ENCODE results near the gene BDKRB2. TPM values are rescaled to one million over a fixed set of nuclear protein-coding genes. Genes with fewer than 3 reads are reported as not detected.

BDKRB2 gene
- total RNA-seq, 4 donors from 2014 or later = 2.1 to 6.2 (median 2.8) TPM

DNA sequence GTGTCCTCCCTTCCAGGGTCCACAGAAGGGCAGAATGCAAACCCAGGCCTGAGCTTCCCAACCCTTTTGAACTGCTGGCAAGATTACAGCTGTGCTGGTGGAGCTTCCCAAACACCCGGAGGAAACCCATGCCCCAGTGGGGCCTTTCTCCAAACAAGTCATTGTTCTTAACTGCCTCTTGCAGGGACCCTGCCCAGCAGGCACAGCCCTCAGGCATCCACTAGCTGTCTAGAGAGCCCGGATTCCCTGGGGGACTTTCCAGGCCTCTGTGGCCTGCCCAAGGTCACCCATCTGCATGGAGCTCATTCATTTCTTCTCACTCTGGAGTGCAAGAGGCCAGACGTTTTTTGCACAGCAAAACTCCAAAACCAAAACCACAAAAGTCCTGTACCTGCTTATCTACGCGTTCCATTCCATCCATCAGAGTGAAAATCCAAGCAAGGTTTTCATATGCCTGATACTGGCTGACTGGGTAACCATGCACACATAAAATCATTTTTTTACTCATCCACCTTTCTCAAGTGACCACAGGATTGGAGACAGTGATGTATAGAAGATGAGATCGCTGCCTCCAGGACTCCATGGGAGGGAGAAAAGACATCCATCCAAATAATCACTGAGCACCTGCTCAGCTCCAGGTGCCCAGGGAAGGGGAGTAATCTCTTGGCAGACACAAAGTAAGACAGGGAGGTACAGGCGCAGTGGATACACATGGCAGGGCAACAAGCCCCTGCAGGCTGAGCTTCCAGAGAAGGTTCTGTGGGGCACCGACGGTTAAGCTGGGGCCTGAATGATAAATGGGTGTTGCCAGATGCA, 17.2 kb upstream of the BDKRB2 start:
- TF ChIP-seq, protein P1, sequence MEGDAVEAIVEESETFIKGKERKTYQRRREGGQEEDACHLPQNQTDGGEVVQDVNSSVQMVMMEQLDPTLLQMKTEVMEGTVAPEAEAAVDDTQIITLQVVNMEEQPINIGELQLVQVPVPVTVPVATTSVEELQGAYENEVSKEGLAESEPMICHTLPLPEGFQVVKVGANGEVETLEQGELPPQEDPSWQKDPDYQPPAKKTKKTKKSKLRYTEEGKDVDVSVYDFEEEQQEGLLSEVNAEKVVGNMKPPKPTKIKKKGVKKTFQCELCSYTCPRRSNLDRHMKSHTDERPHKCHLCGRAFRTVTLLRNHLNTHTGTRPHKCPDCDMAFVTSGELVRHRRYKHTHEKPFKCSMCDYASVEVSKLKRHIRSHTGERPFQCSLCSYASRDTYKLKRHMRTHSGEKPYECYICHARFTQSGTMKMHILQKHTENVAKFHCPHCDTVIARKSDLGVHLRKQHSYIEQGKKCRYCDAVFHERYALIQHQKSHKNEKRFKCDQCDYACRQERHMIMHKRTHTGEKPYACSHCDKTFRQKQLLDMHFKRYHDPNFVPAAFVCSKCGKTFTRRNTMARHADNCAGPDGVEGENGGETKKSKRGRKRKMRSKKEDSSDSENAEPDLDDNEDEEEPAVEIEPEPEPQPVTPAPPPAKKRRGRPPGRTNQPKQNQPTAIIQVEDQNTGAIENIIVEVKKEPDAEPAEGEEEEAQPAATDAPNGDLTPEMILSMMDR (IDR thresholded peaks at IDR 0.05; ENCODE audit: low read depth) = no peak

DNA sequence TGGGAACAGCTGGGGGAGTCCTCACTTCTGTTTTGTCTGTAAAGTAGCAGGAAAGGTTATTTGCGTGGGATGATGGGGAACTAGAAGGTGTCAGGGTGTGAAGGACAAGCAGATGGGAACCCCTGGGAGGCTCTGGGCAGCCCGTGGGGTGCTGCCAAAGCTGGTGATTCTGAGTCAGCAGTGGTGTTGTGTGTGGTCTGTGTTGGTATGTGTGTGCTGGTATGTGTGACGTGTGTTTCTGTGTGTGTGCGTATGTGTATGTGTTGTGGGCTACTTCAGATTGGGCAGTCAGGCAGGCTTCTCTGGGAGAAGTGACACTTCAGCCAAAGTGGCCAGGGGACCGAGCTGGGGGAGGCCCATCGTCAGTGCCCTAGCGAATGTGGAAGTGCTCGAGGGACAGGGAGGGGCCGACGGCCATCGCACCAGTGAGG, 15.3 kb upstream of the BDKRB2 start:
- TF ChIP-seq, protein P1 (IDR thresholded peaks at IDR 0.05; ENCODE audit: low read depth) = no peak

DNA sequence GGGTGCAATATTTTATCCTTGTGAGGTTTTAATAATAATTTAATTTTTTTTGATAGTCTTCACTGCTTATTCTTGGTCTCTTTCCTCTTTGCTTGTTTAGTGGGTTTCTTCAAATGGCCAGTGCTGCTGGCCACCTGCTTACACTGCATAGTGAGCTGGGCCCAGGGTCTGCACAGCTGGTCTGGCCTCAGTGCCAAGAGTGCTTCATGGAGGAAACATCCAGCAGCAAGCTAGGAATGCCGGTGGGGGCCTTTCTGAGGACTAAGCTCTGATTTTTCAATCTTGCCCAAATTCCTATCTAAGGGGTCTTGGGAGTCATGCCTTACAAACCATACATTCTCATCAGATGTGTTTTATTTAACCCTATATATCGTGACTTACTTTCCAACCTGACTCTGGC, 13.3 kb upstream of the BDKRB2 start:
- TF ChIP-seq, protein P1 (IDR thresholded peaks at IDR 0.05; ENCODE audit: low read depth) = no peak

DNA sequence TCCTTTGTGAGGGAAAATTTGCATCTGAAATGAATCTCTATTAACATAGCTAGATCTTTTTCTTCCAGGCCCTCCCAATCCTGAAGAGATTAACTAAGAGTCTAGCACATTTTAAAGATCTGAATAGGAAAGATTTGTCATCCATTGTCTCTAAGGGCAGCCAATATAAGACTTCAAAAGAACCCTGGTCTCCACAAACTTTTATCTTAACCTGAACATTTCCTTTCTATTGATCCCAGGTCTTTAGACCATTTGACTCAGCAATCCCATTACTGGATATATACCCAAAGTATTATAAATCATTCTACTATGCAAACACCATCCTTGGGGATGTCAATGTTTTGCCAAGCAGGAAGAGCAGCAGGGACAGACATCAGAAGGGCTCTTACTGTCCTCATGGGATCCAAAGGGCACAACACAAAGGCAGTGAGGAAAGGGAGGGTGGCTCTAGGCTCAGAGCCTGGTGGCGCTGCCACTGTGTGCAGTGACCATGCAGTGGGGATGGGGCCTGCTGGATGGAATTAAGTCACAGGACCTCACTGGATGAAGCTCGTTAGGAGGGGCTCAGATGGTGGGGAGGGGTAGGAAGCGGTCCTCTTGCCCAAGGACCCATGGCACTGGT, 12.7 kb upstream of the BDKRB2 start:
- TF ChIP-seq, protein P1 (IDR thresholded peaks at IDR 0.05; ENCODE audit: low read depth) = no peak

DNA sequence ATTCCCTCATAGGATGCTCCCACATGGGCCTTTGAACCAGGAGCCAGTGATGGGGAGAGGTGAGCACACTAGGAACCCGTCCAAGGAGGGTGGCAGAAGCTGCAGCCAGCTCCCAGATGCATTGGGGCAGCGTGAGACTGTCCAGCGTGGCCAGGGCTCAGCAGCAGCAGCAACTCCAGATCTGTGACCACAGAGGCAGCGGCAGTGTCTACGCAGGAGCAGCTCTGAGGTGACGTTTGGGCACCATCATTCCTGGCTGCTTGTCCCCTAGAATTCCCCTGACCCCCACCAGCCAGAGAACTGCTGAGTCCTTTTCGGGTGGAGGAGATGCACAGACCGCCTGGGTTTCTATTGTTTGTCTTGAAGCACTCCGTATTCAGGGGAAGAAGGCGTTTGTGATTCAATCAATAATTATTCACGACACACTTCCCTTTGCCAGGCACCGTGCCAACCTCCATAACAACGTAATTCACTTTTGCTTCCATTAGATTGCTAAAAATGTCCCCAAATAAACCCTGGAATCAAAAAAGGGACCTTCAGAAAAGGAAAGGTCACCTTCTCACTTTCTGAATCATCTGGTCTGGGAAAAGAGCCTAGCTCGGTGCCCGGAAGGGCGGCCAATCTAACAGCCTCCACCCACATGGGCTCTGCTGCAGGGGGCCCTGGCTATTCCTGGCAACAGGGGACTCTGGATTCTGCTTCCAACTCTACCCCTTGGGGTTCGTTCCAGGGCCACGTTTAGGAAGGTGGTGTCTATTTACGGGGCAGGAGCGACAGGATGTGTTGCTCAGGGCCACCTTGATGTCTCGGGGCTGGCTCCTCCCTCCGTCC, 11.4 kb upstream of the BDKRB2 start:
- TF ChIP-seq, protein P1 (IDR thresholded peaks at IDR 0.05; ENCODE audit: low read depth) = no peak

DNA sequence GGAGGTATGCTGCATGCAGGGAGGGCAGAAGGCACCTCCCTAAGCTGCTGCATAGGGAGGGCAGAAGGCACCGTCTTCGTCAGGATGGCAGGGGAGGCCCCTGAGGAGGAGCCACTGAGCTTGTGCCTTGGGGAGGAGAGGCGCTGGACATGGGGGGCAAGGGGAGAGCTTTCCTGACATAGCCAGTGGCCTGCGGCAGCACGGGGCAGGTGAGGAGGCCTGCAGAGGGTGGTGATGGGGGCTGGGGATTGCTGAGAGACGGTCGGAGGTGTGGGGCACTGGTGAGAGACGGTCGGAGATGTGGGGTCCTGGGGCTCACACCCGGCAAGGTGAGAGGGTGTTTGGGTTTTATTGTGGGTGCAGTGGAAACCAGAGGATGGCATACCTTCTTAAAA, 10.4 kb upstream of the BDKRB2 start:
- TF ChIP-seq, protein P1 (IDR thresholded peaks at IDR 0.05; ENCODE audit: low read depth) = no peak
